Choroid plexus epithelial cell (primary cell): Measurements from ENCODE around the gene HOOK2.

Experiments
- DNase-seq: peaks from one replicate; pipeline ENCODE4 v3.0.0-alpha.2; 2010; ENCODE audit warnings: low read depth
- H3K4me3 ChIP-seq: 2 replicates; pipeline ENCODE4 v1.5.1; 2011; ENCODE audit warnings: low read depth, mild to moderate bottlenecking, control low read depth, low read length, moderate library complexity
- CTCF ChIP-seq: conservative IDR thresholded peaks from 2 replicates; pipeline ENCODE4 v1.5.1; 2011; ENCODE audit warnings: low read depth, mild to moderate bottlenecking, control low read depth, inconsistent platforms, low read length, moderate library complexity

Gene HOOK2

DNA sequence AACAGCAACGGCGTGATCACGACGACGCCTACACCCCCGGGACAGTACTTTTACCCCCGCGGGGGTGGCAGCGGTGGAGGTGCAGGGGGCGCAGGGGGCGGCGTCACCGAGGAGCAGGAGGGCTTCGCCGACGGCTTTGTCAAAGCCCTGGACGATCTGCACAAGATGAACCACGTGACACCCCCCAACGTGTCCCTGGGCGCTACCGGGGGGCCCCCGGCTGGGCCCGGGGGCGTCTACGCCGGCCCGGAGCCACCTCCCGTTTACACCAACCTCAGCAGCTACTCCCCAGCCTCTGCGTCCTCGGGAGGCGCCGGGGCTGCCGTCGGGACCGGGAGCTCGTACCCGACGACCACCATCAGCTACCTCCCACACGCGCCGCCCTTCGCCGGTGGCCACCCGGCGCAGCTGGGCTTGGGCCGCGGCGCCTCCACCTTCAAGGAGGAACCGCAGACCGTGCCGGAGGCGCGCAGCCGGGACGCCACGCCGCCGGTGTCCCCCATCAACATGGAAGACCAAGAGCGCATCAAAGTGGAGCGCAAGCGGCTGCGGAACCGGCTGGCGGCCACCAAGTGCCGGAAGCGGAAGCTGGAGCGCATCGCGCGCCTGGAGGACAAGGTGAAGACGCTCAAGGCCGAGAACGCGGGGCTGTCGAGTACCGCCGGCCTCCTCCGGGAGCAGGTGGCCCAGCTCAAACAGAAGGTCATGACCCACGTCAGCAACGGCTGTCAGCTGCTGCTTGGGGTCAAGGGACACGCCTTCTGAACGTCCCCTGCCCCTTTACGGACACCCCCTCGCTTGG lies 16.9 kb upstream of the HOOK2 start:
- H3K4me3 ChIP-seq = peak overlapping the region; percentile 100
- no peak for TF ChIP-seq CTCF
- peak; percentile 59 for DNase-seq

DNA sequence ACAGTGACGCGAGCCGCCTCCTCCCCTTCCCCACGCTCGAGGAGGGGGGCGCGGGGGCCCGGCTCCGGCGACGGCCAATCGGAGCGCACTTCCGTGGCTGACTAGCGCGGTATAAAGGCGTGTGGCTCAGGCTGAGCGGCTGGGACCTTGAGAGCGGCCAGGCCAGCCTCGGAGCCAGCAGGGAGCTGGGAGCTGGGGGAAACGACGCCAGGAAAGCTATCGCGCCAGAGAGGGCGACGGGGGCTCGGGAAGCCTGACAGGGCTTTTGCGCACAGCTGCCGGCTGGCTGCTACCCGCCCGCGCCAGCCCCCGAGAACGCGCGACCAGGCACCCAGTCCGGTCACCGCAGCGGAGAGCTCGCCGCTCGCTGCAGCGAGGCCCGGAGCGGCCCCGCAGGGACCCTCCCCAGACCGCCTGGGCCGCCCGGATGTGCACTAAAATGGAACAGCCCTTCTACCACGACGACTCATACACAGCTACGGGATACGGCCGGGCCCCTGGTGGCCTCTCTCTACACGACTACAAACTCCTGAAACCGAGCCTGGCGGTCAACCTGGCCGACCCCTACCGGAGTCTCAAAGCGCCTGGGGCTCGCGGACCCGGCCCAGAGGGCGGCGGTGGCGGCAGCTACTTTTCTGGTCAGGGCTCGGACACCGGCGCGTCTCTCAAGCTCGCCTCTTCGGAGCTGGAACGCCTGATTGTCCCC lies 16.1 kb upstream of the HOOK2 start, which contains the start of gene JUNB:
JUNB (plus strand) TSS at position 142 of the 706 bp plus-strand sequence; CDS start at position 428, 286 bp downstream.
- peak within 1 kb of the TSS; percentile 100 for H3K4me3 ChIP-seq
- peak; percentile 17 for TF ChIP-seq CTCF
- peak; percentile 99 for DNase-seq

DNA sequence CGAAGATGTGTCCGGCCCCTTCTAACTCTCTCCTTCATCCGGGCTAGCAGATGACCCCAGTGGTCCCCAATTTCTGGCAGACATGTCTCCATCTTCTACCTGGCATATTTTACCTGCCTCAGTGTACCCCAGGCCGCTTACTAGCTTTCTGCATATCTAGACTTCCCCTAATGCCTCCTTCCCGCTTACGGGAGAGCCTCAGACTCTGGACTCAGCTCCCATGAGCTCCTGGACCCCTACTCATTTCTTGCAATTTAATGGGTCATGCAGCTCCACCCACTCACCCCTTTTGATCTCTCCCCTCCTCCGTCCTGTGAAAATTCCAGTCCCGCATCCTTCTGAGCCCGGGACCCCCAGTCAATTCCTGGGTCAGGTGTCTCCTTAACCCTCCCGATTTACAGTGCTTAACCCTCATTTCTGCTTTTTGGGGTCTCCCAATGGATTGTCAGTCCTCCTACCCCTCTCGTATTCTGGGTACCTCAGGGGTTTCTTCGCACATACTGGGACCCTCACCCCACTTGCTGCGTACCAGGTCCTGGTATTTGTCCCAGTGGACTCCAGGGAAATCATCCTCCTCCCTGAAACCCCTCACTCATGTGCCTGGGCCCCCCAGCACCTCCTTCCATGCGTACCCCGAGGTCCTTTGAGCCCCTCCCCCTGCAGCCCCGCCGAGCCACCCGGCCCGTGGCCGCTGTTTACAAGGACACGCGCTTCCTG lies 15.4 kb upstream of the HOOK2 start:
- peak; percentile 36 for DNase-seq
- no peak for TF ChIP-seq CTCF
- peak overlapping the region; percentile 100 for H3K4me3 ChIP-seq

- no peak for TF ChIP-seq CTCF
- peak; percentile 99 for DNase-seq
- peak overlapping the region; percentile 100 for H3K4me3 ChIP-seq
Observed at GRCh38 chr19:12789904-12790619, 14.7 kb upstream of the HOOK2 start.

DNA sequence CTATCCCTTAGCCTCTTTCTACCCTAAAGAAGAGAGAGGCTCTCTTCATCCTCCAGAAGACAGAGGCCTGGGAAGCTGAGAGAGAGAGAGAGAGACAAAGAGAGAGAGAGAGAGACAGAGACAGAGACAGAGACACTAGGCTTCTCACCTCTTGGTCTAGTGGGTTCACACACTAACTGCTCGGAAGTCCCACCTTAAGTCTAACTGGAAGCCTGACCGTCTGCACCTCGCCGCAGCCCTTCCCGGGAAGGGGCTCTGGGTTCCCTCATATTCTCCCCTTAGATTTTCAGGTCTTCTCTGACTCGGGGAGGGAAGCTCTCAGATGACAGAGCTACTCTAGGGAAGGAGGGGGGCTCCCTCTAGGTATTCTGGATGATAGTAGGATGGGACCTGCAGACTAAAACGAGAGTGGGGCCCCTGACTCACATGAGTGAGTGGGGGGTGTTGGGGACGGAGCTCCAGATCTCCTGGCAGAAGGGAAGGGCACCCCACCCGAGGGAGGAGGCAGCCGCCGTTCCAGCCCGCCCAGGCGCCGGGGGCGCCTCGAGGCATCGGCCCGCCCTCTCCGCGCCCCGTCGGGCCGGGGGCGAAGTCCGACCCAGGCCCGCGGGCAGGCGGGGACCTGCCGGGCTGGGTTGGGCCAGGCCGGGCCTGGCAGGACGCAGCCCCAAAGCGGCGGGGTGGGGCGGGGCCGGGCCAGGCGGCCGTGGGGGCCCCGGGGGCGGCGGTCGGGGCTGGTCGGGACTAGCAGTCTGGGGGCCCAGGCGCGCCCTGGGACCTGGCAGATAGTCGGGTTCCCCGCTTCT lies 13.9 kb upstream of the HOOK2 start:
- peak overlapping the region; percentile 100 for H3K4me3 ChIP-seq
- DNase-seq = peak; percentile 50
- TF ChIP-seq CTCF = no peak

DNA sequence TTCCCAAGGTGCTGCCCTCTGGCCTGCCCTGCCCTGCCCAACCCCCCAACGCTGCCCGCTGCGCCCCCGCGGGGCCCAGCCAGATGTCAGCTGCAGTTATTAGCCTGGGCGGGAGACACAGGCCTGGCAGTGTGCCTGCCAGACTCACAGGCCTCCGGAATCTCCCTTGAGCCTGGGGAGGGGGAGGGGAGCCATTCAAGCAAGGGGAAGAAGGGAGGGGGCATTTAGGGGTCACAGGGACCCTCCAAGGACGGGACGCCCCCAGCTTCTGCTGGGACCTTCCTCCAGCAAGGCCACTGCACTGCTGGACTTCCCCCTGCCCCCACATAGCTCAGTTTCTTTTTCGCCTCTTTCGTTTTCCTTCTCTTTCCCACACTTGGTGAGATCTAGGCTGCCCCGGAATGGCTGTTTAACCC lies 13.3 kb upstream of the HOOK2 start:
- peak overlapping the region; percentile 100 for H3K4me3 ChIP-seq
- no peak for TF ChIP-seq CTCF
- DNase-seq = peak; percentile 79
